GM21360 (cell line): ENCODE measurements around the gene FOXC2.

ENCODE experiments used
- ATAC-seq: cut with Tn5 transposase; IDR thresholded peaks from one replicate; pipeline ENCODE4 v1.9.1; 2021; ENCODE audit warnings: mild to moderate bottlenecking, moderate library complexity; ENCODE audit not compliant: unreplicated experiment

Gene FOXC2

DNA sequence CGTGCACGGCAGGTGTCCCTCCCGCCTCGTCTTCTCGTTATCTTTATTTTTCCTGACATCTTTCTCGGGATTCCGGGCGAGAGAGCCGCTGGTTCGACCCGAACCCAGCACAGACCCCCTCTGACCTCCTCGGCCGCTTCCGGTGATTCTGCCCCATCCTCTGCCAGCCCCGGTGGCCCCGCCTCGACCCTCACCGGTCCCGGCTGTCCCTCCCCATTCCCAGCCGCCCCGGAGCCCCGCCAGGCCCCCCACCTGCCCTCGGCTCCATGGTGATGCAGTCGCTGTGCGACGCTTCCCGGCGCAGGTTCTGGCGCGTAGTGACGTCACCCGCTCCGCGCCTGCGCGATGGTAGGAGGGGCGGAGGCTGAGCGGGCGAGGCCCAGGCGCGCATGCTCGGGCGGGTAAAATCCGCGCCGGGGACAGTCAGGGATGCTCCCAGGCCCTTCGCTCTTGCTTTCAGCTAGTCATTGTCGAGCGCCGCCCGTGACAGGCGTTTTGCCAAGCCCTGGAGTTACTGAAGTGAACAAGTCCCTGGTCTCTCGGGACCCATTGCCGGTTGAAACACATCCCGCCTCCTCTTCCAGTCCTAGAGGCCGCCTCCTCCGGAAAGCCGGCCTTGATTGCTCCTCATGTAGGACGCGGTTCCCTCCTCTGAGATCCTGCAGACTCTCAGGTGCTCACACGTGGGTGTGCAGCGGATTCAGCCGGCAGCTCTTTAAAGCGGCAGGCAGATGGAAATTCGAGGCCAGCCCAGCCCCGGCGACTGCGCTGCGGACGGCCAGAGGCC, 11.5 kb upstream of the FOXC2 start, which contains the start of gene MTHFSD:
MTHFSD (minus strand) TSS at position 319 of the 787 bp plus-strand sequence; CDS start at position 268, 51 bp downstream.
- ATAC-seq, result peak; percentile 70

GRCh38 chr16:86555704-86556075, 10.9 kb upstream of the FOXC2 start:
- ATAC-seq, result no peak

DNA sequence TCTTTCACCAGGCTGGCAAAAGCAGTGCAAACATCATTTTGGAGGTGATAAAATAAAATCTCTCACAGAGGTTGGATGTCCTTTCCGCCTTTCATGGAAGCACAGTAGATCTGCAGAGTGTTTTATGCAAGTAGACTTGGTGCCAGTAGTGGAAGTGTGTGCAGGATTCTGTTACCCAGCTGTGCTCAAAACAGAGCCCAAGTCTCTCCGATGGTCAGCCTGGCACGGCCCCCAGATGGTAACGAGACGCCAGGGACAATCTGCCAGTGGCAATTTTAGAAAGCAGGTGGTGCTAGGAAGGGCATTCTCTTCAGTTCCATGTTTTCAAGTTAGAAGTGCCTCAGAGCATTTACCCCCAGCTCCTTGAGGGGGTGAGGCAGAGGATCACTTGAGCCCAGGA, 10.1 kb upstream of the FOXC2 start:
- no peak for ATAC-seq

- no peak for ATAC-seq
These were observed 9.0 kb upstream of the FOXC2 start for GRCh38 chr16:86557587-86557986.

GRCh38 chr16:86558355-86559193, 8.1 kb upstream of the FOXC2 start:
- no peak for ATAC-seq

- no peak for ATAC-seq
These were observed 6.8 kb upstream of the FOXC2 start for GRCh38 chr16:86559802-86560305.

- ATAC-seq, result no peak
These were observed 4.3 kb upstream of the FOXC2 start for GRCh38 chr16:86562356-86562755.

DNA sequence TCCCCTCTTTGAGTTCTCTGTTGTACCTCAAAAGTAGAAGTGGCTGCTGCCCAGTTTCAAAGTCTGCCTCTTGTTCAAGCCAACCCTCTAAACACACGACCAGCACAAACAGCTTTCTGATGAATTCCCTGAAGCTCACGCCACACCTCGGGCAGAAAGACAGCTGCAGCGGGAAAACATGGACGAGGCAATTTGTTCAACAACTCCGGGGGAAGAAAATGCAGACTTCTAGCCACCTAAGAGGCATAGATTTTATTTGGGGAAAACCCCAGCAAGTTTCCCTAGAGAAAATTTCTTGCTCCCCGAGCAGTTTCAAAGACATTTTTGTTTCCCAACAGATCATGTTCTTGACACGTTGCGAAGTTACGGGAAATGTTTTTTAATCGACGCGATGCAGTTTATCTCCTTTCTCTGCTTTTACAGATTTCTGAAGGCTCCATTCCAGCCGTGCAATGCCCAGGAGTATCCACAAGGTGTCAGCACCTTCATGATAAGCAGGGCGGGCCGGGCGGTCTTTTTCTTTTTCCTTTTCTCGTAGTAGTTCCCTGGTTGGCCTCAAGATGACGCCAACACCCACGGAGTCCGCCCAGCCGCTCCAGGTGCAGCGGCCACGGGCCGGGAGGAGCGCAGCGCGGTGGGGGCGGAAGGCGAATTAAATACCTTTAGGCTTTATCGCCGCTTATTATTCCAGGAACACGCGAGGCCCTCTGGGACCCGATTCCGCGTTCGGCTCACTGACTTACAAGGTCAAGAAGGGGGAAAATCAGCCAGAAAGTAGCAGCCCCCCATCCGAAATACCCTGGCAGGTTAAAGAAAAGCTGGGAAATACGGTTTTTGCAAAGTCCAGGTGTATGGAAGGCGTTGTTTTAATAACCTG, 2.9 kb upstream of the FOXC2 start:
- ATAC-seq, result peak; percentile 85

DNA sequence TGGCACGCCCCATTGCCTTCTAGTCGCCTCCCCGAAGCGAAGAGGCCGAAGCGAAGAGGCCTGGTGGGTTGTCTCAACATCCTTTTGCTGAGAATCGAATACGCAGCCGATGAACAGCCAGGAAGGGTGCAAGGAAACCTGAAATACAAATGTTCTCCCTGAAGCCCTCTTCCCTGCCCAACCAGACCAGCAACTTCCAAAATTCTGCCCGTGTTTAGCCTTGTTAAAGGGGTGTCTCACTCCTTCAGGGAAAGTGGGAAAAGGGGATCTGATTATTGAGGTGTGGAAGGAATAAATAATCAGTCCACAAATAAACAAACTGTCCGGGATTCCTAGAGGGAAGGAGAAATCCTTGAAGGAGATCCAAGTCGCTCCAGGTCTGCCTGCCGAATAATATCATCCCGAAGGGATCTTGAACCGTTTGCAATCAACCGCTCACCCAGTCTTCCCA, 1.4 kb upstream of the FOXC2 start:
- ATAC-seq, result no peak

DNA sequence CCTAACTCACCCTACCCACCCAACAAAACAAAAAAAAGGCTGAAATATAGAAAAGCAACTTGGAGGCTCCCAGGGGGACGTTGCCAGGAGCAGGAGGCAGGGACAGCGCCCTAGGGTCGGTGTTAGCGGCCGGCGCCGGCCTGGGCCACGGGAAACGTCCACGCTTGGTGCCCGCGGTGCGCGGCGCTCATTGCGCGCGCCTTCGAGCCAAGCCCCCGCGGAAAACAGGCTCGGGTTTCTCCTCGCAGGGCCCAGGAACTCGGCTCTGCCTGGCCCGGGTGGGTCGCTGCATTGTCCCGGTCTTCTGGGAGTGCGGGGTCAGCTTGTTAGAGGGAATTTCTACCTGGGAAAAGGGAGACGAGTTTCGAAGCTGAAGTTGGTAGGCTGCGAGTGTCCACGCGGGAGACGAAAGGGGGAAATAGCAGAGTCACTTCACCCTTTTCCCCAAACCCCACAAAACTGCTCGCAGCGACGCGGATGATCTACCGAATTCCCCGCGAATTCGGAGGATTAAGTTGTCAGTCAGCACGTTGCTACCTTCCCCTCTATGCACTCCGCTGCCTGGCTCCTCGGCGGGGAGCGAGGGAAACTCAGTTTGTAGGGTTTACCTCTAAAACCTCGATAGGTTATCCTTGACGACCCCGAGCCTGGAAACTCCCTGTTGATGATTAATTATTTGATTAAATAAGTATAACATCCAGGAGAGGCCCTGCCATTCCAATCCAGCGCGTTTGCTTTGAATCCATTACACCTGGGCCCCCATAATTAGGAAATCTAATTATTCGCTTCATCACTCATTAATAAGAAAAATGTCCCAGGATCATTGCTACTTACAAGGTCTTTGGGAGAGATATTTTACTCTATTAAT, 751 bp upstream of the FOXC2 start:
- ATAC-seq, result no peak

- no peak for ATAC-seq
These were observed 504 bp downstream of the FOXC2 start for GRCh38 chr16:86566966-86567700.

DNA sequence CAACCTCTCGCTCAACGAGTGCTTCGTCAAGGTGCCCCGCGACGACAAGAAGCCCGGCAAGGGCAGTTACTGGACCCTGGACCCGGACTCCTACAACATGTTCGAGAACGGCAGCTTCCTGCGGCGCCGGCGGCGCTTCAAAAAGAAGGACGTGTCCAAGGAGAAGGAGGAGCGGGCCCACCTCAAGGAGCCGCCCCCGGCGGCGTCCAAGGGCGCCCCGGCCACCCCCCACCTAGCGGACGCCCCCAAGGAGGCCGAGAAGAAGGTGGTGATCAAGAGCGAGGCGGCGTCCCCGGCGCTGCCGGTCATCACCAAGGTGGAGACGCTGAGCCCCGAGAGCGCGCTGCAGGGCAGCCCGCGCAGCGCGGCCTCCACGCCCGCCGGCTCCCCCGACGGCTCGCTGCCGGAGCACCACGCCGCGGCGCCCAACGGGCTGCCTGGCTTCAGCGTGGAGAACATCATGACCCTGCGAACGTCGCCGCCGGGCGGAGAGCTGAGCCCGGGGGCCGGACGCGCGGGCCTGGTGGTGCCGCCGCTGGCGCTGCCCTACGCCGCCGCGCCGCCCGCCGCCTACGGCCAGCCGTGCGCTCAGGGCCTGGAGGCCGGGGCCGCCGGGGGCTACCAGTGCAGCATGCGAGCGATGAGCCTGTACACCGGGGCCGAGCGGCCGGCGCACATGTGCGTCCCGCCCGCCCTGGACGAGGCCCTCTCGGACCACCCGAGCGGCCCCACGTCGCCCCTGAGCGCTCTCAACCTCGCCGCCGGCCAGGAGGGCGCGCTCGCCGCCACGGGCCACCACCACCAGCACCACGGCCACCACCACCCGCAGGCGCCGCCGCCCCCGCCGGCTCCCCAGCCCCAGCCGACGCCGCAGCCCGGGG, 1.3 kb downstream of the FOXC2 start:
- ATAC-seq, result no peak

- no peak for ATAC-seq
These were observed 2.3 kb downstream of the FOXC2 start for GRCh38 chr16:86568677-86569623.

DNA sequence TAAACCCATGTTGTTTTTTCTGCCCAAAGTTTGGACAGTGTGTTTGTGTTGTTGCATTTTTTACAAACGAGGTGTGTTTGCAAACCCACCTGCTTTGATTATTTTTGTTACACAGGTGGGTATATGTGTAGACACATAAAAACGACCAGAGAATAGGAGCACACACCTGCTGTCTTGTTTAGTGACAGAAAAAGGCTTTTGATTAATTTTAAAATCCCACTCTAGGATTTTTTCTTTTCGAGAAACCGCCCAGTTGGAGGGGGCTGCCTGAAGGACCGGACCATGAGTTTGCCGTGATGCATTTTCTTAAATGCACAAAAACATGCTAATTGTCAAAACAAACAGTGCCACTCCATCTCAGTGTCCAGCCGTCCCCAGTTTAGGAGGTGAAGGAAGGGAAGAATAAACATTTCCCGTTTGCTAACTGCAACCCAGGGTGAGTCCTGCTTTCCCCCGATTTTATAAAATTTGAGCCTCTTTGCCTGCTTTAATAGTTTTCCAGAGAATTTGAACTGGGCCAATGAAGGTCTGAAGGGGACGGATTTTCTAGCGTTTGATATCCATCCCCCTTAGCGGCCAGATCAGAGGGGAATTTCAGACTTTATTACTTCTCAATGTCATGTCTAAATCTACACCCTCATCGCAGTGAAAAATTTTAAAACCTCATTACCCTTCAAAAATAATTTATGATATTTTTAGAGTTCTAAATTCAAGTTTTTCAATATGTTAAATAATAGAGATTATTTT, 3.2 kb downstream of the FOXC2 start:
- ATAC-seq, result no peak

DNA sequence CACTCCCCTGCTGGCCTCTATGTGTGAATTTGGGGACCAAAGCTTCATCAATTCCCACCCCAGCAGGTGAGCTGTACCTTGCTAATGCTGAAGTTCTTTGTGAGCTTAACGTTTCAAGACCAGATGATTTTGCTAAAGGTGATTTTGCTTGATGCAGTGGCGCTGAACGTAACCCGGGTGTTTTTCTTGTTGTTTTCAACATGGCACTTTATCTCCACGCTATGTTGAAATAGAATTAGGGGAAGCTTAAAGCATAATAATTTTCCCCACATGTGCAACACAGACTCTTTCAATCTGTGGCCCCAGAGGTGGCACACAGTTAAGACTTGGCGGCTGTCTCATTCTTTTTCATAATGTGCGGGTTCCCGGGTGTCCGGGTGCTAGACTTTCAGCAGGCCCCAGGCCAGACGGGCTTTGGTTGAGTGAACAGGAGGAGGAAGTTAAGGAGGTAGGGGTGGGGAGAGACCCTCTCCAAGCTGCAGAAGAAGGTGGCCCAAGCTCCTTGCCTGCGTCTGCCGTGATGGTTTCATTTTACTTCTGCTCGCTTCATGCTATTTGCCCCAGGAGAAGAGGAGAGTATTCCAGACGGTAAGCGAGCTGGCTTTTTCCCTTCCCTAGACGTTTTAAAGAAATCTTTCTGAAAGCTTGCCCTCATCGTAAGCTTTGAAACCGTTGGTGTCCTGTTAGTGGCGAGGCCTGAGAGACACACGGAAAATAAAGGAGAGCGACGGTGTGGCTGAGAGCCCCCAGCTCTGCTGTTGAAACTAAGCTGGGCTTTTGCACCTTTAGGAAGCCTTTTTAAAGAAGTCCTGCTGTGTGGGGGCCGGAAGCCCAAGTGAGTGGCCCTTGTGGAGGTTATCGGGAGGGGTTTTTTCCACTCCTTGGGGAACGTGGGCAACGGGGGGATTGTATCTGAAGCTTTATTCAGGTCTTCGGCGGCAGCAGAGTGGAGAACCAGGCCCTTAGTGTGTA, 4.2 kb downstream of the FOXC2 start:
- ATAC-seq, result no peak
